HG03378 (cell line): Measurements from ENCODE around the gene GADD45B.
A peak's percentile ranks its signal among the peaks of the same experiment; 100 is the strongest.
"Not testable (repeated sequence)": the region's sequence is repeated elsewhere in the genome, so short reads cannot be mapped to it uniquely, and the experiment has no call there.

ENCODE experiments used
- ATAC-seq: cut with Tn5 transposase; IDR thresholded peaks from one replicate; pipeline ENCODE4 v1.9.1; 2021; ENCODE audit warnings: mild to moderate bottlenecking, moderate library complexity; ENCODE audit not compliant: unreplicated experiment

Gene GADD45B

GRCh38 chr19:2468596-2468995 lies 7.3 kb upstream of the GADD45B start:
- ATAC-seq: no peak

- no peak for ATAC-seq
These were observed 6.6 kb upstream of the GADD45B start for GRCh38 chr19:2469102-2469914.

GRCh38 chr19:2469915-2470200 lies 6.1 kb upstream of the GADD45B start:
- not testable (repeated sequence) for ATAC-seq

DNA sequence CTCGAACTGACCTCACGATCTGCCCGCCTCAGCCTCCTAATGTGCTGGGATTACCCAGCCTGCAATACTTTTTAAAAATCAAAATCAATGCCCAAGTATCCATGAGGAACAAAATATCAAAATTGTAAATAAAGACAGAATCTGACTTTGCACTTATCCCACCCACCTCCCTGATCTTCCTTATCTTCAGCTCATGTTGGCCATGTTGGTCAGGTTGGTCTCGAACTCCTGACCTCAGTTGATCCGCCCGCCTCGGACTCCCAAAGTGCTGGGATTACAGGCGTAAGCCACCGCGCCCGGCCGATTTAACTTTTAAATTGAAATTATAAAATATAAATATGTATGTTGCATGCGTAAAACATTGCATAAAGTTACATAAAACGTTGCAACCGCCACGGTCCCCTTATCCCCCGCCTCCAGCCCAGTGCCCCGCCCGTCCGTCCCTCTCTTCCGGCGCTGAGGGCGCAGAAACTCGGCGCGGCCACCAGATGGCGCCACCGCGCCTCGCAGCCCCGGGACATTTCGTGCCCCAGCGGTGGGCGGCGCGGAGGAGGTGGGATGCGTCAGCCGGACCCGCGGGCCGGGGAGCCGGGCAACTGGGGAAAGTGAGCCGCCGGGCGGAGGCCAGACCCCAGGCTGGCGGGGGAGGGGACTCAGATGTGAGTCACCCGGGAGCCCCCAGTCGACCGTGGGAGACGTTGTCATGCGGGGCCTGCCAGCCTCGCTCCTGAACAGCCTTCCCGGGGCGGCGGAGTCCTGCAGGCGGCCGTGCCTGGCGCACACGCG lies 1.5 kb upstream of the GADD45B start:
- no peak for ATAC-seq

DNA sequence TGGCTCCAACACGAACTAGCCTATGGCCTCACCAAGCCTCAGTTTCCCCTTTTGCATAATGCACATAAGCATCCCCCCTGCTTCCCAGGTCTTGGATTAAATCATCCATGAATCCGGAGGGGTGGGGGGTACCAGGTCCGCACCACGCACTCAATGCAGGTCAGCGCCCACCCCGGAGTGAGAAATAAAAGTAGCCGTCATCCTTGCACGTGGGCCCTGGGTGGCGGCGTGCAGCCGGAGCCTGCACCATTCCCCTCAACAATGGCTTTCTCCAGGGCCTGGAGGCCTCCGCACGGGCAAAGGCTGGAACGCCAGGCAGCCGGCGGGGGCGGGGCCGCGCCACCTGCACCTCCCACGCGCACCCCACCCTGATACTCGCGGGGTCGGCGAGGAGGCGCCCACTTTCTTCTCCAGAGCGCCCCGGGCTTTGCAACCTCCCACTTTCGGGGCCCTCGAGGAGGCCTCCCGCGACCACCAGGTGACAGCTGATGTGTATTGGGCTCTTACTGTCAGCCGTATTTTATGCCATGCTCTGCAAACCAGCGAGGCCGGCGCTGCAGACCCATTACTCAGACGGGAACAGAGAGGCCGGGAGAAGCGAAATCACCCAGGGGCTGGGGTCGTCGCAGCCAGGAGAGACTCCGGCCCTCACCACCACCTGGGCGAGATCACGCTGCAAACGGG lies 767 bp upstream of the GADD45B start:
- no peak for ATAC-seq

- ATAC-seq: peak; percentile 2
These were observed 669 bp downstream of the GADD45B start for GRCh38 chr19:2476451-2477140.

DNA sequence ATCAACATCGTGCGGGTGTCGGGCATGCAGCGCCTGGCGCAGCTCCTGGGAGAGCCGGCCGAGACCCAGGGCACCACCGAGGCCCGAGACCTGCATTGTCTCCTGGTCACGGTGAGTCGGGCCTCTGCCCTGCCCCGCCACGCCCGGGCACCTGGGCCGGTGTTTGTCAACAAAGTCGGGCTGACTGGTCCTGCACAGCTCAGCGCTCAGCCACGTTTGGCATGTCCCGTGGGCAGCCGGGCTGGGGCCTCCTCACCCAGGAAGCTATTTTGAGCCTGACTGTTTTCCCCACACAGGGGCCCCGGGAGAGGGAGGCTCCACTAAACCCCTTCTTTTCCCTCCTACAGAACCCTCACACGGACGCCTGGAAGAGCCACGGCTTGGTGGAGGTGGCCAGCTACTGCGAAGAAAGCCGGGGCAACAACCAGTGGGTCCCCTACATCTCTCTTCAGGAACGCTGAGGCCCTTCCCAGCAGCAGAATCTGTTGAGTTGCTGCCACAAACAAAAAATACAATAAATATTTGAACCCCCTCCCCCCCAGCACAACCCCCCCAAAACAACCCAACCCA lies 1.3 kb downstream of the GADD45B start:
- ATAC-seq: no peak

DNA sequence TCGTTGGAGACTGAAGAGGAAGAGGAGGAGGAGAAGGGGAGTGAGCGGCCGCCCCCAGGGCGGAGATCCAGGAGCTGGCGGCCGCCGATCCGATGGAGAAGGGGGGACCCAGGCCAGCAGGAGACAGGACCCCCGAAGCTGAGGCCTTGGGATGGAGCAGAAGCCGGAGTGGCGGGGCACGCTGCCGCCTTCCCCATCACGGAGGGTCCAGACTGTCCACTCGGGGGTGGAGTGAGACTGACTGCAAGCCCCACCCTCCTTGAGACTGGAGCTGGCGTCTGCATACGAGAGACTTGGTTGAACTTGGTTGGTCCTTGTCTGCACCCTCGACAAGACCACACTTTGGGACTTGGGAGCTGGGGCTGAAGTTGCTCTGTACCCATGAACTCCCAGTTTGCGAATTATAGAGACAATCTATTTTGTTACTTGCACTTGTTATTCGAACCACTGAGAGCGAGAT lies 1.8 kb downstream of the GADD45B start:
- ATAC-seq: no peak

DNA sequence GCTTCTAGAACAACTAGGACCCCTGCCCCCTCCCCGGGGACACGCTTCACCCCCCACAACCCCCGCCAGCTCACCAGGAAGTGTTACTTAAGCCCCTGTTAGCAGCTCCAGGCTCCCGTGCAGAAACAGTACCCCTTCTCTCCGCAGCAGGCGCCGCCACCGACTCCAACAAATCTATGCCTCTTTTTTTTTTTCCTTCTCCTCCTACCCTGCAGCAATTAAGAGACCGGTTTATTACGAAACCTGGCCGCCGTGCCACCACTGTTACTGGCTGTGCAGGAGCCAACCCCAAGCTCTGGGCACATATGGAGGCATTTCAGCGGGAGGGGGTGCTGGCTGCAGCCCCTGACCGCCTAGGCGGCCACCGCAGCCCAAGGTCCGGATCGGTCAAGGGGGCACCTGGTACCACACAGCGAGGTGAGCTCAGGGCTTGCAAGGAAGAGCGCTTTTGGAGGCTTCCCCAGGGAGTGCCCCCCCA lies 2.4 kb downstream of the GADD45B start:
- ATAC-seq: no peak

- ATAC-seq: no peak
These were observed 3.0 kb downstream of the GADD45B start for GRCh38 chr19:2478756-2479555.

DNA sequence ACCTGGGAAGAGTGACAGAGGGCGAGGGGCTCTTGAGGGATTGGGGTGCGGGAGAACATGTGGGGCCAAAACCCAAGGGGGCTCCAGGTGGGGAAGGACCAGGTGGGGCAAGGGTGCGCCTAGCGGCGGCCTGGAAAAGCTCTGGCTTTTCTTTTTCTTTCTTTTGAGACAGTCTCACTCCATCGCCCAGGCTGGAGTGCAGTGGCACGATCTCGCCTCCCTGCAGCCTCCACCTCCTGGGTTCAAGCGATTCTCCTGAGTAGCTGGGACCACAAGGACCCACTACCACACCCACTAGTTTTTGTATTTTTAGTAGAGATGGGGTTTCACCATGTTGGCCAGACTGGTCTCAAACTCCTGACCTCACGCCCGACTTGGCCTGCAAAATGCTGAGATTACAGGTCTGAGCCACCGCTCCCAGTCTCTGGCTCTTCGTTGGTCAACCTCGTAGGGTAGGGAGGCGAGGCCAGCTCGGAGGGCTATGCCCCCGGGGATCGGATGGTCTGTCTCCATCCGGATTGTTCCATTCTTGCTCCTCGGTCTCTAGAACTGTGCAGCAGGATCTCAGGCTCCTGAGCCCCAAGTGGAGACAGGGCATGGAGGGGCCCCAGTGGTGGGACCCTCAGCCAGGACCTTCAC lies 3.7 kb downstream of the GADD45B start:
- ATAC-seq: no peak

- no peak for ATAC-seq
These were observed 5.5 kb downstream of the GADD45B start for GRCh38 chr19:2481466-2481865.

- no peak for ATAC-seq
These were observed 6.6 kb downstream of the GADD45B start for GRCh38 chr19:2482354-2483038.

GRCh38 chr19:2483084-2483483 lies 7.2 kb downstream of the GADD45B start:
- ATAC-seq: no peak

- ATAC-seq: no peak
These were observed 7.7 kb downstream of the GADD45B start for GRCh38 chr19:2483484-2484151.

DNA sequence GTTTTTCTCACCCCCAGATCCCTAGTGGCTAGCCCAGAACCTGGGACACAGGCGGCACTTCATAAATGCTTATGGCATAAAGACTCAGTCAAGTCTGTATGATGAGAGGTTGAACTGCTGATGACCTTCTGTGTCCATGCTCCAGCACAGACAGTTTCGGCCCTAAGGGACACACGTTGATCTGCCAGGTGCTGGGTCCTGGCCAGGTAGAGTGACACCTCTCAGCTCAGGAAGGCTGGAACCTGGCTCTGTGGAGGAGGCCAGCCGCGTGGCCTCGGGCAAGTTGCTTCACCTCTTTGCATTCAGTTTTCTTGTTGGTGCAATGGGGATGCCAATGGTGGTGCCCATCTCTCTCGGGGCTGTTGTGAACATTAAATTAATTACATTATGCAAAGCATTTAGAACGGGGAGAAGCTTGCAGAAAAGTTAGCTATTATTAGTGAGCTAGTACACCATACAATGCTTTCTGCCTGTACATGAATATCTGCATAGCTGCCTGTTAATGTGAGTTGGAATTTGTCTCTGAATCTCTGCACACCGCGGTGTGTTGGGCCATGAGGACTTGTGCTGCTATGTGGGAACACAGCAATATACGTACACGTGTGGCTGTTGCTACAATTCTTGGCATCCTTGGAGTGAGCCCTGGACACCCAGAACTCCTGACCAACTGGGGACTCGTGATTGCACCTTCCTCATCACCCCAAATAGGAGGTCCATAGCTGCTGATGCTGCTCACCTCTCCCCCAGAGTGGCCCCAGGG lies 8.4 kb downstream of the GADD45B start:
- ATAC-seq: no peak

GRCh38 chr19:2485428-2485827 lies 9.5 kb downstream of the GADD45B start:
- ATAC-seq: no peak

DNA sequence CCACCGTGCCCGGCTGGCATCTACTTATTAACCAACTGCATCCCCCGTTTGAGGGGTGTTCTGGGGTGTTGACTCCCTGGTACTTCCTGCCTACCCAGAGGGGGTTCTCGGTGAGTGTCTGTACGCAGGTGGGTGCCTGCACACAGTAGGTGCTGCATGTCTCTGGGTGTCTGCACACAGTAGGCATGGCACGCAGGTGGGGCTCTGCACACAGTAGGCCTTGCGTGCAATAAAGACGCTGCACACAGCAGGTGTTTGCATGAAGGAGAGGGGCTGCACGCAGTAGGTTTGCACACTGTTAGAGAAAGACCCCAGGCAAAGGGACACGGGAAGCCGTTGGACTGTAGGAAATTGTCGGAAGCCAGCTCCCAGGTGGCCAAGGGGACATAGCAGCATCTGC lies 11.2 kb downstream of the GADD45B start:
- ATAC-seq: no peak
